MM.1S (cell line): ENCODE results near the gene ADARB2.

Experiments
- DNase-seq: peaks from one replicate; pipeline ENCODE4 v3.0.0-alpha.2; 2015
- H2AFZ ChIP-seq: fragments of 300-600 bp; sonication (generic); 2 replicates; pipeline ENCODE4 v1.6.0; 2016; ENCODE audit warnings: antibody characterized with exemption, low read length
- H3F3A ChIP-seq: fragments of 300-600 bp; sonication (generic); 2 replicates; pipeline ENCODE4 v1.6.1; 2016; ENCODE audit warnings: mild to moderate bottlenecking, antibody characterized with exemption, low read length, moderate library complexity, mixed read lengths; ENCODE audit not compliant: insufficient read depth
- H3K27ac ChIP-seq: fragments of 300-600 bp; sonication (generic); 2 replicates; pipeline ENCODE4 v1.5.1; 2016; ENCODE audit warnings: mild to moderate bottlenecking, low read length
- H3K27me3 ChIP-seq: fragments of 300-600 bp; sonication (generic); replicated peaks from 2 replicates; pipeline ENCODE4 v1.6.0; 2016; ENCODE audit warnings: low read length; ENCODE audit not compliant: insufficient read depth
- H3K36me3 ChIP-seq: fragments of 300-600 bp; sonication (generic); replicated peaks from 2 replicates; pipeline ENCODE4 v1.6.1; 2016; ENCODE audit warnings: mild to moderate bottlenecking, low read length, mixed read lengths; ENCODE audit not compliant: insufficient read depth
- H3K4me1 ChIP-seq: fragments of 300-600 bp; sonication (generic); 2 replicates; pipeline ENCODE4 v1.6.1; 2016; ENCODE audit warnings: low read length, mixed read lengths
- H3K4me2 ChIP-seq: fragments of 300-600 bp; sonication (generic); 2 replicates; pipeline ENCODE4 v1.6.0; 2016; ENCODE audit warnings: low read depth, low read length
- H3K4me3 ChIP-seq: fragments of 300-600 bp; sonication (generic); 2 replicates; pipeline ENCODE4 v1.5.1; 2016; ENCODE audit warnings: low read length, mixed read lengths
- H3K79me2 ChIP-seq: fragments of 300-600 bp; sonication (generic); 2 replicates; pipeline ENCODE4 v1.6.1; 2016; ENCODE audit warnings: mixed run types, low read length, mixed read lengths
- H3K9ac ChIP-seq: fragments of 300-600 bp; sonication (generic); 2 replicates; pipeline ENCODE4 v1.6.1; 2016; ENCODE audit warnings: low read length, mixed read lengths
- H3K9me2 ChIP-seq: fragments of 300-600 bp; sonication (generic); replicated peaks from 2 replicates; pipeline ENCODE4 v1.6.1; 2016; ENCODE audit warnings: mild to moderate bottlenecking, low read length, mixed read lengths; ENCODE audit not compliant: insufficient read depth
- H3K9me3 ChIP-seq: fragments of 300-600 bp; sonication (generic); replicated peaks from 2 replicates; pipeline ENCODE4 v1.6.1; 2016; ENCODE audit warnings: mild to moderate bottlenecking, low read length, mixed read lengths; ENCODE audit not compliant: insufficient read depth
- H4K20me1 ChIP-seq: fragments of 300-600 bp; sonication (generic); 2 replicates; pipeline ENCODE4 v1.6.1; 2016; ENCODE audit warnings: mild to moderate bottlenecking, low read length, moderate library complexity, mixed read lengths; ENCODE audit not compliant: insufficient read depth
- CTCF ChIP-seq: fragments of 300-600 bp; sonication (generic); IDR thresholded peaks from 2 replicates; pipeline ENCODE4 v1.5.1; 2016; ENCODE audit warnings: antibody characterized with exemption, low read length, mixed read lengths
- EZH2 ChIP-seq: fragments of 300-600 bp; sonication (generic); optimal IDR thresholded peaks from 2 replicates; pipeline ENCODE3; 2017; ENCODE audit warnings: low read depth, mild to moderate bottlenecking, antibody characterized with exemption, low read length, mixed read lengths
- EZH2phosphoT487 ChIP-seq: fragments of 300-600 bp; sonication (generic); IDR thresholded peaks from 2 replicates; pipeline ENCODE4 v1.6.1; 2018; ENCODE audit warnings: antibody characterized with exemption, low read length

Gene ADARB2

GRCh38 chr10:1451362-1451888 lies 285.9 kb downstream of the ADARB2 start:
- no peaks in the 10 kb centered on the region for H3K27me3 ChIP-seq
- no peak overlapping the region for H3K4me3 ChIP-seq
- H3K4me1 ChIP-seq: no peaks in the 10 kb centered on the region
- no peaks in the 10 kb centered on the region for H3K9me3 ChIP-seq
- H3F3A ChIP-seq: no peaks in the 10 kb centered on the region
- no peaks in the 10 kb centered on the region for H3K9me2 ChIP-seq
- TF ChIP-seq EZH2 (no peak), EZH2phosphoT487 (no peak), CTCF (no peak)
- no peak overlapping the region for H3K9ac ChIP-seq
- DNase-seq: no peak
- no peaks in the 10 kb centered on the region for H4K20me1 ChIP-seq
- no peaks in the 10 kb centered on the region for H3K79me2 ChIP-seq
- no peak overlapping the region for H2AFZ ChIP-seq
- no peaks in the 10 kb centered on the region for H3K36me3 ChIP-seq
- H3K27ac ChIP-seq: no peak overlapping the region
- H3K4me2 ChIP-seq: no peak overlapping the region

GRCh38 chr10:1449572-1450205 lies 287.6 kb downstream of the ADARB2 start:
- no peak overlapping the region for H3K4me3 ChIP-seq
- no peaks in the 10 kb centered on the region for H3K36me3 ChIP-seq
- no peak overlapping the region for H3K9ac ChIP-seq
- H3K79me2 ChIP-seq: no peaks in the 10 kb centered on the region
- H3K27ac ChIP-seq: no peak overlapping the region
- H4K20me1 ChIP-seq: no peaks in the 10 kb centered on the region
- no peaks in the 10 kb centered on the region for H3F3A ChIP-seq
- H2AFZ ChIP-seq: no peak overlapping the region
- no peaks in the 10 kb centered on the region for H3K4me1 ChIP-seq
- H3K4me2 ChIP-seq: no peak overlapping the region
- TF ChIP-seq EZH2phosphoT487 (no peak), EZH2 (no peak)
- H3K9me2 ChIP-seq: no peaks in the 10 kb centered on the region
- DNase-seq: no peak
- H3K27me3 ChIP-seq: no peaks in the 10 kb centered on the region
- no peaks in the 10 kb centered on the region for H3K9me3 ChIP-seq

- Histone ChIP-seq H3K4me1 (no peaks in the 10 kb centered on the region), H3K9me3 (no peaks in the 10 kb centered on the region), H3K79me2 (no peaks in the 10 kb centered on the region), H3F3A (no peaks in the 10 kb centered on the region), H2AFZ (no peak overlapping the region), H3K36me3 (no peaks in the 10 kb centered on the region), H3K9me2 (no peaks in the 10 kb centered on the region), H3K27ac (no peak overlapping the region), H4K20me1 (no peaks in the 10 kb centered on the region), H3K4me3 (no peak overlapping the region), H3K27me3 (no peaks in the 10 kb centered on the region), H3K4me2 (no peak overlapping the region), H3K9ac (no peak overlapping the region)
- no peak for DNase-seq
- TF ChIP-seq EZH2phosphoT487 (no peak), EZH2 (no peak)
Measured at GRCh38 chr10:1449021-1449420, 288.3 kb downstream of the ADARB2 start.

GRCh38 chr10:1448252-1448930 lies 288.9 kb downstream of the ADARB2 start:
- H3K4me3 ChIP-seq: no peak overlapping the region
- H3K79me2 ChIP-seq: no peaks in the 10 kb centered on the region
- no peak overlapping the region for H3K4me2 ChIP-seq
- H2AFZ ChIP-seq: no peak overlapping the region
- H3K36me3 ChIP-seq: no peaks in the 10 kb centered on the region
- no peak overlapping the region for H3K9ac ChIP-seq
- H3K9me2 ChIP-seq: no peaks in the 10 kb centered on the region
- no peaks in the 10 kb centered on the region for H3K9me3 ChIP-seq
- H3F3A ChIP-seq: no peaks in the 10 kb centered on the region
- H3K27ac ChIP-seq: no peak overlapping the region
- DNase-seq: no peak
- H4K20me1 ChIP-seq: no peaks in the 10 kb centered on the region
- no peaks in the 10 kb centered on the region for H3K4me1 ChIP-seq
- no peak for TF ChIP-seq CTCF
- no peak for TF ChIP-seq EZH2phosphoT487
- no peak for TF ChIP-seq EZH2
- H3K27me3 ChIP-seq: no peaks in the 10 kb centered on the region
